ENCODE measurements around the gene KIRREL3. TPM values are rescaled to one million over a fixed set of nuclear protein-coding genes. Genes with fewer than 3 reads are reported as not detected.

KIRREL3 gene
- total and polyA plus RNA-seq, 2 of the 8 experiments (the other 6 are each of a cell fraction or from before 2014, with no cell fraction given): 0.29 to 0.32 TPM

GRCh38 chr11:126437731-126438130, 562.8 kb downstream of the KIRREL3 start:
- Histone ChIP-seq H3K56ac (replicated peaks; ENCODE audit: insufficient read length, low read depth, low read length) (no peak overlapping the region), H4K20me1 (replicated peaks in 1 of 2; ENCODE audit: control insufficient read depth in 1 of 2, insufficient read depth in 2 of 2, low read length in 2 of 2) (peaks cover 0 to 5% of the 10 kb centered on the region in 2 experiments), H3K14ac (ENCODE audit: insufficient read length) (no peak overlapping the region), H2BK5ac (ENCODE audit: low read depth, low read length) (peak overlapping the region; percentile 16), H3K27ac (ENCODE audit: low read depth, low read length) (no peak overlapping the region), H2AFZ (ENCODE audit: low read length) (no peak overlapping the region), H3K4me3 (ENCODE audit: extremely low read depth in 1 of 4, insufficient read depth in 2 of 4, low read depth in 3 of 4, low read length in 4 of 4) (no peak overlapping the region), H2BK15ac (ENCODE audit: low read length) (peak overlapping the region; percentile 77), H3K23me2 (ENCODE audit: low read depth, low read length) (0 out of 2 replicates have a peak, but pooled peaks cover 3% of the 10 kb centered on the region), H4K5ac (ENCODE audit: insufficient read length, low read depth, low read length) (no peak overlapping the region), H4K8ac (ENCODE audit: extremely low read depth, insufficient read depth, low read length) (no peak overlapping the region), H3K36me3 (ENCODE audit: control insufficient read depth in 2 of 4, insufficient read depth in 4 of 4, low read length in 3 of 4) (no peaks in the 10 kb centered on the region), H2BK20ac (ENCODE audit: low read length) (peak overlapping the region; percentile 38; the same call in 1 of the 2 replicates), H3K9me3 (ENCODE audit: insufficient read depth in 2 of 2, low read depth in 1 of 2, low read length in 1 of 2) (no peaks in the 10 kb centered on the region), H2AK5ac (ENCODE audit: low read depth, low read length) (peak overlapping the region; percentile 95), H3K79me1 (ENCODE audit: low read depth, low read length) (peaks cover 2% of the 10 kb centered on the region; the same call in 1 of the 2 replicates), H4K91ac (replicated peaks; ENCODE audit: insufficient read length, low read length) (peak overlapping the region; percentile 56), H3K79me2 (ENCODE audit: control insufficient read depth in 1 of 2, insufficient read depth in 2 of 2, low read length in 2 of 2) (no peaks in the 10 kb centered on the region; a peak in 1 of 4 replicates), H3K9ac (replicated peaks in 1 of 4; ENCODE audit: extremely low read depth in 1 of 4, low read depth in 3 of 4, low read length in 3 of 4) (no peak overlapping the region), H2BK120ac (replicated peaks; ENCODE audit: low read depth, low read length) (no peak overlapping the region), H3K23ac (ENCODE audit: insufficient read length) (no peak overlapping the region), H3K4ac (replicated peaks; ENCODE audit: insufficient read length, low read depth, low read length) (peak overlapping the region; percentile 49), H3K4me1 (replicated peaks in 1 of 4; ENCODE audit: control insufficient read depth in 3 of 4, insufficient read depth in 4 of 4, low read length in 3 of 4) (peaks cover 8 to 22% (median 14%) of the 10 kb centered on the region in 4 experiments; a peak in 6 of 7 replicates), H3K27me3 (replicated peaks in 1 of 4; ENCODE audit: control insufficient read depth in 3 of 4, extremely low read depth in 1 of 4, insufficient read depth in 3 of 4, low read length in 3 of 4) (no peaks in the 10 kb centered on the region), H2BK12ac (ENCODE audit: low read depth, low read length) (peak overlapping the region; percentile 51; the same call in 1 of the 2 replicates), H3K18ac (ENCODE audit: extremely low read depth, low read length) (no peak overlapping the region), H3K4me2 (ENCODE audit: insufficient read depth in 1 of 2, low read depth in 2 of 2, low read length in 2 of 2) (no peak overlapping the region)
- DNase-seq (ENCODE audit: low read depth in 1 of 2, low spot score in 2 of 2) (no peak), FAIRE-seq (no peak)
- WGBS, 2 experiments (ENCODE audit: extremely low coverage in 1 of 2, insufficient coverage in 1 of 2, insufficient read length in 1 of 2, insufficient replicate concordance in 2 of 2, low coverage in 1 of 2, low lambda C conversion rate in 2 of 2, missing lambda C conversion rate in 1 of 2): 94% methylated on average over 5 of the region's 5 CpGs; no CpG with 5 or more reads in 1 of the 2 experiments
- ChIA-PET POLR2A (ENCODE audit: partially characterized antibody) (interaction anchor here (1.5 kb wide), 1 partner anchor 42 kb away, joined by 3 read pairs; no protein-coding TSS in a partner anchor), CTCF (ENCODE audit: partially characterized antibody) (no interaction called here)
- TF ChIP-seq SP2 (IDR thresholded peaks at IDR 0.05; ENCODE audit: low read length): no peak

All from H1 (cell line).